GM21381 (cell line): Measurements from ENCODE around the gene VLDLR.
"Not testable (repeated sequence)": the region's sequence is repeated elsewhere in the genome, so short reads cannot be mapped to it uniquely, and the experiment has no call there.

ENCODE experiments used
- ATAC-seq: cut with Tn5 transposase; IDR thresholded peaks from one replicate; pipeline ENCODE4 v1.9.1; 2021; ENCODE audit warnings: mild to moderate bottlenecking, moderate library complexity; ENCODE audit not compliant: unreplicated experiment

The VLDLR gene

GRCh38 chr9:2707256-2707655, 85.7 kb downstream of the VLDLR start:
- not testable (repeated sequence) for ATAC-seq
